ENCODE results near the gene CMIP. TPM values are rescaled to one million over a fixed set of nuclear protein-coding genes. Genes with fewer than 3 reads are reported as not detected.

Gene CMIP
- total RNA-seq, 1 experiment from 2014 or later = 25.7 TPM

DNA sequence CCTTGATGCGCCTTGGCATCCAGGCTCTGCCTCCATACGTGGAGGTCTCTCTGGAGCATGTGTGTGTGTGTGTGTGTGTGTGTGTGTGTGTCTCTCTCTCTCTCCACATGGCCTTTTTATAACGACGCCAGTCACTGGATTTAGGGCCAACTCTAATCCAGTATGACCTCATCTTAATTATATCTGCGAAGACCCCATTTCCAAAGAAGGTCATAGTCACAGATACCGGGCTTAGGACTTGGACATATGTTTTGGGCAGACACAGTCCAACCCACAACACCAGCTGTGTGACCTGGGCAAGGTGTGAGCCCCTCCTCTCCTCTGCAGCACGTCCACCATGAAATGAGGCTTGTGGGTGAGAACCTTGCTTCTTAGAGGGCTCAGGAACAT lies 196.1 kb downstream of the CMIP start:
- Histone ChIP-seq H3K9me2 (replicated peaks; ENCODE audit: low read length) (no peaks in the 10 kb centered on the region), H4K20me1 (ENCODE audit: low read length) (no peaks in the 10 kb centered on the region), H3K36me3 (ENCODE audit: low read depth, low read length) (peaks cover 7% of the 10 kb centered on the region; the same call in 1 of the 2 replicates), H3F3A (ENCODE audit: low read length, unreplicated experiment) (no peaks in the 10 kb centered on the region), H2AFZ (ENCODE audit: low read length) (no peak overlapping the region), H3K27ac (ENCODE audit: low read length) (no peak overlapping the region), H3K4me3 (ENCODE audit: low read length) (no peak overlapping the region), H3K27me3 (ENCODE audit: low read length) (no peaks in the 10 kb centered on the region), H3K9me3 (ENCODE audit: low read length) (no peaks in the 10 kb centered on the region), H3K9ac (ENCODE audit: low read length) (no peak overlapping the region), H3K4me2 (ENCODE audit: low read length) (no peak overlapping the region), H3K4me1 (ENCODE audit: insufficient read depth, low read length) (peaks cover 11% of the 10 kb centered on the region), H3K79me2 (ENCODE audit: low read length) (peaks cover 74% of the 10 kb centered on the region)
- CTCF ChIA-PET = no interaction called here
- no peak for ATAC-seq
- no peak for DNase-seq
- no TSS peak for BruUV-seq (replicated peaks)
- TF ChIP-seq EZH2phosphoT487 (IDR thresholded peaks at IDR 0.05; ENCODE audit: borderline replicate concordance, low read length) = no peak
- intact Hi-C loops (cut with micrococcal nuclease) = no loop called here
- POLR2A ChIA-PET (ENCODE audit: unreplicated experiment) = no interaction called here

- CTCF ChIA-PET = no interaction called here
- H2AFZ ChIP-seq (ENCODE audit: low read length) = no peak overlapping the region
- no peak overlapping the region for H3K9ac ChIP-seq (ENCODE audit: low read length)
- peaks cover 74% of the 10 kb centered on the region for H3K79me2 ChIP-seq (ENCODE audit: low read length)
- no peak for DNase-seq
- no peaks in the 10 kb centered on the region for H3K27me3 ChIP-seq (ENCODE audit: low read length)
- ATAC-seq = no peak
- TF ChIP-seq EZH2 (IDR thresholded peaks at IDR 0.05; ENCODE audit: low read length, unreplicated experiment) (no peak), CTCF (conservative IDR thresholded peaks at IDR 0.05; ENCODE audit: low read depth, low read length) (no peak), EZH2phosphoT487 (IDR thresholded peaks at IDR 0.05; ENCODE audit: borderline replicate concordance, low read length) (no peak)
- no peak overlapping the region for H3K27ac ChIP-seq (ENCODE audit: low read length)
- peaks cover 18% of the 10 kb centered on the region for H3K4me1 ChIP-seq (ENCODE audit: insufficient read depth, low read length)
- no peaks in the 10 kb centered on the region for H4K20me1 ChIP-seq (ENCODE audit: low read length)
- intact Hi-C loops (cut with micrococcal nuclease) = no loop called here
- POLR2A ChIA-PET (ENCODE audit: unreplicated experiment) = no interaction called here
- no peak overlapping the region for H3K4me3 ChIP-seq (ENCODE audit: low read length)
- no peaks in the 10 kb centered on the region for H3K9me2 ChIP-seq (replicated peaks; ENCODE audit: low read length)
- H3K9me3 ChIP-seq (ENCODE audit: low read length) = no peaks in the 10 kb centered on the region
- no peak overlapping the region for H3K4me2 ChIP-seq (ENCODE audit: low read length)
- peaks cover 7% of the 10 kb centered on the region for H3K36me3 ChIP-seq (ENCODE audit: low read depth, low read length)
- no peaks in the 10 kb centered on the region for H3F3A ChIP-seq (ENCODE audit: low read length, unreplicated experiment)
- BruUV-seq (replicated peaks) = no TSS peak
Measured at GRCh38 chr16:81641395-81642106, 196.9 kb downstream of the CMIP start.

DNA sequence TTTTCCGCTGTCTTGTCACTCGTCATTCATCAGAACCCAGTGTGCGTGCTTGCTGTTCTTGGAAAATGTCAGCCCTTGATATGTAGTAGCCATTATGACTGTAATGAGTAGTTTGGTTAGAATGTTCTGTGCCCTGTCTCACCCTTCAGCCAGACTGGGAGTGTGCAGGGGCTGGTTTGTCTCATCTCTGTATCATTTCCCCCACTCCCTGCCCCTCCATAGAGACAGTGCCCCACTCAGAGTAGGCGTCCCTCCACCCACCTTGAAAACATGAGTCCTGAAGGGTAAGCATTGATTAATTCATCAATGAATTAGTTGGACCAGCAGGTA lies 197.5 kb downstream of the CMIP start:
- Histone ChIP-seq H3K4me1 (ENCODE audit: insufficient read depth, low read length) (peaks cover 23% of the 10 kb centered on the region), H3K9me2 (replicated peaks; ENCODE audit: low read length) (no peaks in the 10 kb centered on the region), H3F3A (ENCODE audit: low read length, unreplicated experiment) (no peaks in the 10 kb centered on the region), H3K9me3 (ENCODE audit: low read length) (no peaks in the 10 kb centered on the region), H3K4me2 (ENCODE audit: low read length) (no peak overlapping the region), H3K79me2 (ENCODE audit: low read length) (peaks cover 76% of the 10 kb centered on the region), H3K27ac (ENCODE audit: low read length) (no peak overlapping the region), H3K27me3 (ENCODE audit: low read length) (no peaks in the 10 kb centered on the region), H4K20me1 (ENCODE audit: low read length) (0 out of 2 replicates have a peak, but pooled peaks cover 2% of the 10 kb centered on the region), H3K36me3 (ENCODE audit: low read depth, low read length) (peaks cover 7% of the 10 kb centered on the region), H3K4me3 (ENCODE audit: low read length) (no peak overlapping the region), H2AFZ (ENCODE audit: low read length) (no peak overlapping the region), H3K9ac (ENCODE audit: low read length) (no peak overlapping the region)
- no peak for TF ChIP-seq CTCF (conservative IDR thresholded peaks at IDR 0.05; ENCODE audit: low read depth, low read length)
- no peak for TF ChIP-seq EZH2 (IDR thresholded peaks at IDR 0.05; ENCODE audit: low read length, unreplicated experiment)
- TF ChIP-seq EZH2phosphoT487 (IDR thresholded peaks at IDR 0.05; ENCODE audit: borderline replicate concordance, low read length) = no peak
- POLR2A ChIA-PET (ENCODE audit: unreplicated experiment) = no interaction called here
- BruUV-seq (replicated peaks) = no TSS peak
- ATAC-seq = no peak
- CTCF ChIA-PET = no interaction called here
- intact Hi-C loops (cut with micrococcal nuclease) = no loop called here
- DNase-seq = no peak
